ENCODE results near the gene PTPRG.

DNA sequence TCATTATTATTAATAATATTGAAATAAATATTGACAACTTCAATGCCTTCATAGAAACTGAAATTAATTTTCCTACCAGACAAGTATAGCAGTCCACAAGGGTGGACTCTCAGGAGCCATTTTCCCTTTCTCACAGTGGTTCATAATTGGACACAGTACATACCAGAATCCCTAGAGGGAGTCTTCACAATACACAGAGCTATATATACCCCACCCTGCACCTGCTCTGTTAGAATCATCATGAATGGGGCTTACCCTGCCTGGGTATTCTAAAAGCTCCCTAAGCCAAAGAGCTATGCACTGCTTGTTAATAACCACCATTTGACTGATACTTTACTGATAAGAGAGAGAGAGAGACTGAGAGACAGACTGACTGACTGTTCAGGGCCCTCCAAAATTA, 677.1 kb downstream of the PTPRG start:
- TF ChIP-seq TAF1 (IDR thresholded peaks at IDR 0.05; ENCODE audit: borderline replicate concordance, insufficient read depth, low read length), result no peak
- no peak for TF ChIP-seq POLR2AphosphoS5 (IDR thresholded peaks at IDR 0.05; ENCODE audit: low read depth, low read length)
- TF ChIP-seq, protein P1, sequence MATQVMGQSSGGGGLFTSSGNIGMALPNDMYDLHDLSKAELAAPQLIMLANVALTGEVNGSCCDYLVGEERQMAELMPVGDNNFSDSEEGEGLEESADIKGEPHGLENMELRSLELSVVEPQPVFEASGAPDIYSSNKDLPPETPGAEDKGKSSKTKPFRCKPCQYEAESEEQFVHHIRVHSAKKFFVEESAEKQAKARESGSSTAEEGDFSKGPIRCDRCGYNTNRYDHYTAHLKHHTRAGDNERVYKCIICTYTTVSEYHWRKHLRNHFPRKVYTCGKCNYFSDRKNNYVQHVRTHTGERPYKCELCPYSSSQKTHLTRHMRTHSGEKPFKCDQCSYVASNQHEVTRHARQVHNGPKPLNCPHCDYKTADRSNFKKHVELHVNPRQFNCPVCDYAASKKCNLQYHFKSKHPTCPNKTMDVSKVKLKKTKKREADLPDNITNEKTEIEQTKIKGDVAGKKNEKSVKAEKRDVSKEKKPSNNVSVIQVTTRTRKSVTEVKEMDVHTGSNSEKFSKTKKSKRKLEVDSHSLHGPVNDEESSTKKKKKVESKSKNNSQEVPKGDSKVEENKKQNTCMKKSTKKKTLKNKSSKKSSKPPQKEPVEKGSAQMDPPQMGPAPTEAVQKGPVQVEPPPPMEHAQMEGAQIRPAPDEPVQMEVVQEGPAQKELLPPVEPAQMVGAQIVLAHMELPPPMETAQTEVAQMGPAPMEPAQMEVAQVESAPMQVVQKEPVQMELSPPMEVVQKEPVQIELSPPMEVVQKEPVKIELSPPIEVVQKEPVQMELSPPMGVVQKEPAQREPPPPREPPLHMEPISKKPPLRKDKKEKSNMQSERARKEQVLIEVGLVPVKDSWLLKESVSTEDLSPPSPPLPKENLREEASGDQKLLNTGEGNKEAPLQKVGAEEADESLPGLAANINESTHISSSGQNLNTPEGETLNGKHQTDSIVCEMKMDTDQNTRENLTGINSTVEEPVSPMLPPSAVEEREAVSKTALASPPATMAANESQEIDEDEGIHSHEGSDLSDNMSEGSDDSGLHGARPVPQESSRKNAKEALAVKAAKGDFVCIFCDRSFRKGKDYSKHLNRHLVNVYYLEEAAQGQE (IDR thresholded peaks at IDR 0.05; ENCODE audit: insufficient read depth in 1 of 2, low read depth in 2 of 2, low read length in 2 of 2), result no peak
- TF ChIP-seq FOXP2 (optimal IDR thresholded peaks at IDR 0.05; ENCODE audit: borderline replicate concordance, extremely low read depth, extremely low read length, insufficient read depth), result no peak

Data from PFSK-1 (cell line).